ENCODE measurements around the gene TINCR.

Gene TINCR

GRCh38 chr19:5514001-5514400 is 53.8 kb downstream of the TINCR start:
- ChIA-PET POLR2A (no interaction called here), CTCF (interaction anchor here (1.9 kb wide), 1 partner anchor 9 kb away, joined by 5 read pairs; no protein-coding TSS in a partner anchor)
- no peak for TF ChIP-seq TARDBP (IDR thresholded peaks at IDR 0.05)
- no peak for DNase-seq (ENCODE audit: extremely low spot score)

GRCh38 chr19:5512715-5513114 is 55.0 kb downstream of the TINCR start:
- POLR2A ChIA-PET: no interaction called here
- CTCF ChIA-PET: no interaction called here
- no peak for TF ChIP-seq HDGF (IDR thresholded peaks at IDR 0.05; ENCODE audit: borderline replicate concordance)
- no peak for TF ChIP-seq ARNT (IDR thresholded peaks at IDR 0.05)
- TF ChIP-seq SUZ12 (IDR thresholded peaks at IDR 0.05): no peak
- no peak for TF ChIP-seq LEF1 (IDR thresholded peaks at IDR 0.05; ENCODE audit: borderline replicate concordance)
- no peak for TF ChIP-seq BHLHE40 (IDR thresholded peaks at IDR 0.05; ENCODE audit: borderline replicate concordance)
- TF ChIP-seq ELF4 (IDR thresholded peaks at IDR 0.05): no peak
- TF ChIP-seq PKNOX1 (IDR thresholded peaks at IDR 0.05): no peak
- DNase-seq (ENCODE audit: extremely low spot score): no peak

All from HEK293T (cell line).